Sciatic nerve (tissue), 2 donors: ENCODE results near the gene TEX55. TPM values are rescaled to one million over a fixed set of nuclear protein-coding genes. Genes with fewer than 3 reads are reported as not detected.
"Not testable (repeated sequence)": the region's sequence is repeated elsewhere in the genome, so short reads cannot be mapped to it uniquely, and the experiment has no call there.

ENCODE experiments used
- ATAC-seq: fragments of 200-7000 bp; cut with Tn5 transposase; one replicate; pipeline ENCODE4 v1.9.1; 2020; ENCODE audit warnings: mild to moderate bottlenecking, moderate library complexity
- DNase-seq: peaks from one replicate; pipeline ENCODE4 v3.0.0-alpha.2; 2020; ENCODE audit warnings: low spot score
- intact Hi-C: fragments of 100-400 bp; cut with DNase I; formaldehyde crosslinking; loops from one replicate; pipeline ENCODE4 v1.14.2; 2022
- total RNA-seq: library from RNA; stranded (reverse); fragmentation: NEBNext Ultra II Directional; extraction: Animal tissue kit (Norgen Biotek cat#: 25700); gene quantifications from one replicate; pipeline ENCODE4 v1.2.1, GENCODE V29; 2021
- donor health status: DM: no; HTN: no; CAD: no.
- donor health status: DM: no; HTN: no; CAD: no.

Gene TEX55
- total RNA-seq: not detected

DNA sequence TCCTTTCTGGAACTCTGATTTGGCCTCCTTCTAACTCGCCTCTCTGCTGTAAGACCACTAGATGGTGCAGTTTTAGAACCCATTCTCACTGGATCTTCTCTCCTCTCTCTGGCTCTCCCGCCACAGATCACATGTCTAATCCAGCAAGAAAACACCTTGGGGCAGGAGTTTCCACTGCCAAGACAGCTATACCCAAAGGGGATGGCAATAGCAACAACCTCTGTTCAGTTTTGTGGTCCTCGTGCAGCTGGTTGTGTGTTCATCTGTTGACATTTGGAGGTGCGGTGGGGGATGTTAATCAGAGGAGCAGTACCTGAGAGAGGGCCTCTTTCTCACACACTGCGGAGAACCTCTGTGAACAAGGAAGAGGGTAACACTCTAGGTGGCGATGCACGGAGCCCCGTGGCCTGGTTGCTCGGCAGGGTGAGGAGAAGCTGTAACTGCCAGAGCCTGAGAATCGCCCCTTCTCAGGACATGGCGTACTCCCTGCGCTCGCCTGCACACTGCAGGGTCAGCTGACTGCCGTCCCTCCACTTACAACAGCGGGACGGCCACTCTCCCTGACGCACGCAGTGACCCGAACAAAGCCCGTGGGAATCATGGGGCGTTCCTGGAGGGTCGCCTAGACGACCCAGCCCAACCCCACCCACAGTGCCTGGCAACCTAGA is at the start of gene TEX55:
Gene TEX55 (plus strand): TSS at position 666 of the 668 bp plus-strand sequence. CDS start 25 bp downstream, outside the sequence.
- no peak for DNase-seq
- intact Hi-C loops: no loop called here
- ATAC-seq: peak; percentile 72

- ATAC-seq (no peak), DNase-seq (no peak)
- intact Hi-C loops: loop anchor here (5.0 to 10.0 kb wide), 2 partner anchors 63 to 216 kb away; partner anchors contain the start of gene IGSF11
These were observed 48.0 kb upstream of the TEX55 start for GRCh38 chr3:119098003-119098402.

- intact Hi-C loops: loop anchor here (5.0 to 10.0 kb wide), 2 partner anchors 64 to 216 kb away; partner anchors contain the start of gene IGSF11
- DNase-seq (no peak), ATAC-seq (no peak)
These were observed 47.2 kb upstream of the TEX55 start for GRCh38 chr3:119098619-119099222.

- ATAC-seq (no peak), DNase-seq (no peak)
- intact Hi-C loops: loop anchor here (5.0 to 10.0 kb wide), 2 partner anchors 65 to 217 kb away; partner anchors contain the start of gene IGSF11
These were observed 46.2 kb upstream of the TEX55 start for GRCh38 chr3:119099785-119100184.

DNA sequence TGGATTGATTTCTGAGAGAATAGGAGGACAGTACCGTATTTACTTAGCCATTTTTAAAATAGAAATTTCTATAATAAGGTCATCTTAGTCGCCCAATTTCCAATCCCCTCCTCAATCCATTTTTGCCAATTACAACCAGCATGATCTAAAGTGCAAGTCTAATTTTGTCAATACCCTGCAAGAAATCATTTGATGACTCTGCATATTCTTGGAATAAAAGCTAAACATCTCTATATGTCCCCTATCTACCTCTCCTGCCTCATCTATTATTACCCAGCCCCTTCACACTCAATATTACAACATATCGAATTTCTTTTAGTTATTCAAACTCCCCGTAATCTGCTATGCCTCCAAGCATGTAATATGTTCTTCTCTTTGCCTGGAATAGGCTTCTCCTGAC is 41.9 kb upstream of the TEX55 start:
- intact Hi-C loops: no loop called here
- ATAC-seq (no peak), DNase-seq (no peak)

GRCh38 chr3:119118330-119118729 is 27.6 kb upstream of the TEX55 start:
- ATAC-seq, DNase-seq, intact Hi-C loops: not testable (repeated sequence)

- intact Hi-C loops: no loop called here
- ATAC-seq: no peak
- no peak for DNase-seq
These were observed 25.5 kb upstream of the TEX55 start for GRCh38 chr3:119120480-119120879.

DNA sequence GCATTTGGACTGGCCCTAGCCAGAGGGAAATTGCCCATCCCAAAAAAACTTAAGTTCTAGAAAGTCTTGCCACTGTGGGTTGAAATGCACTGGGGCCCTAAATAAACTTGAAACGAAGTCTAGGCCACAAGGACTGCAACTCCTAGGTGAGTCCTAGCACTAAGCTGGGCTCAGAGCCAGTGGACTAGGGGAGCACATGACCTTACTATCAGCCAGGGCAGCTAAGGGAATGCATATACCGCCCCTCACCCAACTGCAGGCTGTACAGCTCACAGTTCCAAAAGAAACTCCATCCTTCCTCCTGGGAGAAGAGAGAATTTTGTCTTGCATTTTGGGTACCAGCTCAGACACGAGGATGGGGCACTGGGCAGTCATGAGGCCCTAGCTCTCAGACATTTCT is 23.6 kb upstream of the TEX55 start:
- intact Hi-C loops: no loop called here
- ATAC-seq: no peak
- no peak for DNase-seq

GRCh38 chr3:119125342-119125741 is 20.6 kb upstream of the TEX55 start:
- intact Hi-C loops: no loop called here
- ATAC-seq (no peak), DNase-seq (no peak)

GRCh38 chr3:119125742-119126504 is 20.0 kb upstream of the TEX55 start:
- intact Hi-C loops: no loop called here
- ATAC-seq: no peak
- no peak for DNase-seq

DNA sequence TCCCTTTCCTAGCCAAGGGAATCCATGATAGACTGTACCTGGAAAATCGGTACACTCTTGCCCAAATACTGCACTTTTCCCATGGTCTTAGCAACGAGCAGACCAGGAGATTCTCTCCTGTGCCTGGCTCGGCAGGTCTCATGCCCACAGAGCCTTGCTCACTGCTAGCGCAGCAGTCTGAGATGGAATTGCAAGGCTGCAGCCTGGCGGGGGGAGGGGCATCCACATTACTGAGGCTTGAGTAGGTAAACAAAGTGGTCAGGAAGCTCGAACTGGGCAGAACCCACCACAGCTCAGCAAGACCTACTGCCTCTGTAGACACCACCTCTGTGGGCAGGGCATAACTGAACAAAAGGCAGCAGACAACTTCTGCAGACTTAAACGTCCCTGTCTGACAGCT is 15.7 kb upstream of the TEX55 start:
- intact Hi-C loops, DNase-seq, ATAC-seq: not testable (repeated sequence)

- DNase-seq, intact Hi-C loops, ATAC-seq: not testable (repeated sequence)
These were observed 13.7 kb upstream of the TEX55 start for GRCh38 chr3:119132291-119132690.

DNA sequence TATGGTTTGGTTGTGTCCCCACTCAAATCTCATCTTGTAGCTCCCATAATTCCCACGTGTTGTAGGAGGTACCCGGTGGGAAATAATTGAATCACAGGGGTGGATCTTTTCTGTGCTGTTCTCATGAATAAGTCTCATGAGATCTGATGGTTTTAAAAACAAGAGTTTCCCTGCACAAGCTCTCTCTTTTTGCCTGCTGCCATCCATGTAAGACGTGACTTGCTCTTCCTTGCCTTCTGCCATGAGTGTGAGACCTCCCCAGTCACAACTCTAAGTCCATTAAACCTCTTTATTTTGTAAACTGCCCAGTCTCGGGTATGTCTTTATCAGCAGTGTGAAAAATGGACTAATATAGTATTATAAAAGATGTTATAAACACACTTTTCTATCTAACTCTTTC is 6.6 kb upstream of the TEX55 start:
- ATAC-seq, intact Hi-C loops, DNase-seq: not testable (repeated sequence)

DNA sequence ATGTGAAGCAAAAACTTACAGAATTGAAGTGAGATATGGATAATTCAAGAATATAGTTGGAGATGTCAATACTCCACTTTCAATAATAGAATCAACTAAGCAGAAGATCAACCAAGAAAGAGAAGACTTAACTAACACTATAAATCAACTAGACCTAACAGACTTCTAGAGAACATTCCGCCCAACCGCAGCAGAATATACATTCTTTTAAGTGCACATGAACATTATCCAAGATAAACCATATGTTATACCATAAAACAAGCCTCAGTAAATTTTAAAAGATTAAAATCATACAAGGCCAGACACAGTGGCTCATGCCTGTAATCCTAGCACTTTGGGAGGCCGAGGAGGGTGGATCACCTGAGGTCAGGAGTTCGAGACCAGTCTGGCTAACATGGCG is 5.5 kb upstream of the TEX55 start:
- no peak for ATAC-seq
- DNase-seq: no peak
- intact Hi-C loops: no loop called here

DNA sequence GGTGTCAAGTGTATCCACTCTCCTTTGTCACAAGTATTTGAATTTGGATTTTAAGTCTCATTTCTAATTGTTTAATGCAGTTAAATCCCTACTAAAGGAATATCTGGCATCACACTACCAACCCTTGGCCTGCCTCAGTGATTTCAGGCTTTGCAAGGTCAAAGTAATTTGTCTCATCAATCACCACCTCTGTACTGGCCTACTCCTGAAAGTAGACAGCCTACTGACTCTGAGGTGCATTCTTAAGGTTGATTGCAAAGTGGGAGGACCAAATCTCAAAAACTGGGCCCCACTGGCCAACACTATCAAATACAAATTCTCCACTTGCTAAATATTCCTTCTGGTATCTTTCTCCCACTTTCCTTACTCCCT is 851 bp upstream of the TEX55 start:
- ATAC-seq (no peak), DNase-seq (no peak)
- intact Hi-C loops: no loop called here

GRCh38 chr3:119146578-119147375 is 812 bp downstream of the TEX55 start:
- intact Hi-C loops: no loop called here
- no peak for ATAC-seq
- DNase-seq: no peak

- DNase-seq: no peak
- ATAC-seq: no peak
- intact Hi-C loops: no loop called here
These were observed 1.5 kb downstream of the TEX55 start for GRCh38 chr3:119147494-119147893.

- ATAC-seq (no peak), DNase-seq (no peak)
- intact Hi-C loops: no loop called here
These were observed 2.7 kb downstream of the TEX55 start for GRCh38 chr3:119148493-119149180.

DNA sequence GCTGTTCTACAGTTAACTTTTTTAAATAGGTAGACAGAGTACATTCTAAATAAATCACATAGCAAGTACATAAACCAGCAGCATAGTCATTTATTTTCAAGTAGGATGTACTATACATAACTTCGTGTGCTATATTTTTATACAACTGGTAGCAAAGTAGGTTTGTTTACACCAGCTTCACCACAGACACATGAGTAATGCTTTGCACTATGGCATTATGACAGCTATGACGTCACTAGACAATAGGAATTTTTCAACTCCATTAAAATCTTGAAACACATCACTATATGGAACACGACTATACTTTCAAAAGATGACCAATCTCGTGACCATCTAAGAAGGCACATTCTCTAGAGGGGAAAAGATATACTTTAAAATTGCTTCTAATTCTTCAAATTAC is 3.5 kb downstream of the TEX55 start:
- intact Hi-C loops: no loop called here
- DNase-seq: no peak
- no peak for ATAC-seq
